ENCODE measurements around the gene RARG.

The RARG gene

DNA sequence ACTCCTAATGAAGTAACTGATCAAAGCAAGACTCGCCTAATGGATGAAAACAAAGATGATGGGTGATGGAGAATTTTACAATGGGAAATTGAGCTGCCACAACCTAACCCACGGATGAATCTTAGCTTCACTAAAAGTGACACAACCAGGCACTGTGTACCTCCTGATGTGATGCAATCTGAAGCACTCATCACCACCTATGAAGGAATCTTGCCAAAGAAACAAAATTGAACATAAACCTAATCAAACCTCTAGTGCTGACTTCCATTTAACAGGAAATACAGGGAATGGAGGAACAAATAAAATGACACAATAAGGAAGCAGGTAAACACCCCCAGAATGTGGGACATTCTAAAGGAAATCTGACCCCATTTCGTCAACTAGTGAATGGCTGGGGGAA, 13.3 kb upstream of the RARG start:
- in situ Hi-C loops (cut with HindIII; ENCODE audit: low sequenced_read_pairs): no loop called here

DNA sequence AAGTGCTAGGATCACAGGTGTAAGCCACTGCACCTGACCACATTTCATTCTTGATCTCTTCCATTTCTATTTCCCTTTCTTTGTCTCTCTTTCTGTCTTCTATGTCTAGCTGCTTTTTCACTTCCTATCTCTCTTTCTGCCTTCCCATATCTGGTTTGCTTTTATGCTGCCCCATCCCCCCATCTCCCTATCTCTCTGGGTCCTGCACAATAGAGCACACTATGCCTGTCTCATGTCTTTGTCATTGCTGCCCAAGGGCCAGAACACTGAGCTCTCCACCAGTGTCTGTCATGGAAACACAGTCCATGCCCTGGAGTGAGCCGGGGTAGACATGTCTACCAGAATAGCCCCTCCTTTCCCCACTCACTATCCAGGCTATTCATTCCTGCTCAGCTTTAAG, 12.3 kb upstream of the RARG start:
- in situ Hi-C loops (cut with HindIII; ENCODE audit: low sequenced_read_pairs): no loop called here

- in situ Hi-C loops (cut with HindIII; ENCODE audit: low sequenced_read_pairs): no loop called here
These were observed 9.8 kb upstream of the RARG start for GRCh38 chr12:53241623-53242412.

DNA sequence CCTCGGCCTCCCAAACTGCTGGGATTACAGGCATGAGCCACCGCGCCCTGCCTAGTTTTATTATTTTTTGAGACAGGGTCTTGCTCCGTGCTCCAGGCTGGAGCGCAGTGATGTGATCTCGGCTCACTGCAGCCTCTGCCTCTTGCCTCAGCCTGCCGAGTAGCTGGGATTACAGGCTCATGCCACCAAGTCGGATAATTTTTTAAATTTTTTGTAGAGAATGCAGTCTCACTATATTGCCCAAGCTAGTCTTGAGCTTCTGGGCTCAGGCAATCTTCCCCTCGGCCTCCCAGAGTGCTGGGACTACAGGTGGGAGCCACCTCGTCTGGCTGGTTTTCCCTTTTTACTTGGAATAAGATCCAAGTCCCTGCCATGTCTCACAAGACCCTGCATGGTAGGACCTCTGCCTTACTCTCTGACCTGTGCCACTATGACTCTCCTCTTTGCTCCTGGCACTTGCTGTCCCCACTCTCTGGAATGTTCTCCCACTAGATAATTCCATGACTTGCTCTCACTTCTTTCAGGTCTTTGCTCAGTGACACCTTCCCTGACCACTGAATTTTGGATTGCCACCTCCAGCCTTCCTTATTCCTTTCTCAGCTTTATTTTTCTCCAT, 7.7 kb upstream of the RARG start:
- in situ Hi-C loops (cut with HindIII; ENCODE audit: low sequenced_read_pairs): no loop called here

DNA sequence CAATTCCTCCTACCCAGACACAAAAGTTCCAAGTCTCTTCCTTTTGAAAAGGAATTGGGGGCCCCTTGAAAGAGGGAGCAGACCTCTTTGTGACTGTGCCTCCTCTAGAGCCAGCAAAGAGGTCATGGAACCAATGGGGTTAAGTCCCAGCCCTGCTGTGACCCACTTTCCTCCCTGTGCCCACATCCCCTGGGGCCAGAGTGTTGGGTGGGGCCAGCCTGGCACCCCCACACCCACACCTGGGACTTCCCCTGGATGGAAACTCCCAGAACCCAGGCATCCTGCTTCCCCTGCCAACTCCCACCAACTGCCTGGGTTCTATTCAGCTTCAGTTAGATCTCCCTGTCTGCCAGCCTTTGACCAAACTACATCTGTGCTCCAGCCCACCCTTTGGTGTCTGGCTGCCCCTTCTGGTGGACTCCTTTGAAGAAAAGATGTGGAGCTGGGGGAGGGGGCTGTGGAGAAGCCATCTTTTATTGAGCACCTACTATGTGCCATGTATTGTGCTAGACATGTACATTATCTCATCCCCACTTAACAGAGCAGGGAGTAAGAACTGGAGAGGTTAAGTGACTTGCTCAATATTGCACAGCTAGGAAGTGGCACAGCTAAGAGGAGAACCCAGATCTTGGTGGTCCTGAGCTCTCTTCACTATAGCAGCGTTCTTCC, 4.6 kb upstream of the RARG start:
- in situ Hi-C loops (cut with HindIII; ENCODE audit: low sequenced_read_pairs): no loop called here

- in situ Hi-C loops (cut with HindIII; ENCODE audit: low sequenced_read_pairs): no loop called here
These were observed 3.9 kb upstream of the RARG start for GRCh38 chr12:53235742-53236442.

DNA sequence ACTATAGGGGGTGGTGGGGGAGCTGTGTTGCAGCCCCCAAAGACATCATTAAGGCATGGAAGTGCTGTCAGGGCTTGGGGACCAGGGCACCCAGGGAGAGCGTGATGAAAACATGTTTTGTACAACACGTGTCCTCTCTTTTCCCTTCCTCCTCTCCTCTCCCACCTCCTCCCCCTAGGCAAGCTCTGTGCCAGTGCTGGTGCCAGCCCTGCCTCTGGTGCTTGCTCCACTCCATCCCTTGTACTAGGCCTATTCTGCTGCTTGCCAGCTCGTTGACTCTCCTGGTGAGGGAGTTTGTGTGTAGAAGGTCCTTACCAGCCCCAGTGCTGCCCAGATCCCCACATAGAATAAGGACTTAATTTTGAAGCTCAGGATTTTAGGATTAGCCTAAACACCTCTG, 3.2 kb upstream of the RARG start:
- in situ Hi-C loops (cut with HindIII; ENCODE audit: low sequenced_read_pairs): no loop called here

GRCh38 chr12:53234271-53234914, 2.4 kb upstream of the RARG start:
- in situ Hi-C loops (cut with HindIII; ENCODE audit: low sequenced_read_pairs): no loop called here

DNA sequence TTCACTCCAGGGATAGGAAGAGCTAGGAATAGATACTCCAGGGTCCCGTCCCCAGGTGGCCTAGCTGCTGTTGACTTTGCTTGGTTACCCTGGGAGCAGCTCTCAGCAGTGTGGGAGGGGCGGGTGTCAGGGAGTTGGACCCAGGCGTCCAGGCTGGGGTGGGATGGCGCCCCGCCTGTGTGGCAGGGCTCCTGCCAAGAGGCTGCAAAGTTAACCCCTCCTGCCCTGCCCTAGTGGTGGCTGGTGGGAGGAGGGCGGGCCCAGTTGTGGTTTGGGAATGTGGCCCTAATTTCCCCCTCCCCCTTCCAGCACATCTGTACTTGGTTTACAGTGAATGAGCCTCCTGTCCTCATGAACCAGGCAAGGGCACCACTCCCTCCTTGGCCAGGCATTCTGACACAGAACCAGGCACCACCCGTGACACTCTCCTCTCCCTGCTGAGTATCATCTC, 1.7 kb upstream of the RARG start:
- in situ Hi-C loops (cut with HindIII; ENCODE audit: low sequenced_read_pairs): no loop called here

- in situ Hi-C loops (cut with HindIII; ENCODE audit: low sequenced_read_pairs): no loop called here
These were observed 845 bp upstream of the RARG start for GRCh38 chr12:53232646-53233461.

DNA sequence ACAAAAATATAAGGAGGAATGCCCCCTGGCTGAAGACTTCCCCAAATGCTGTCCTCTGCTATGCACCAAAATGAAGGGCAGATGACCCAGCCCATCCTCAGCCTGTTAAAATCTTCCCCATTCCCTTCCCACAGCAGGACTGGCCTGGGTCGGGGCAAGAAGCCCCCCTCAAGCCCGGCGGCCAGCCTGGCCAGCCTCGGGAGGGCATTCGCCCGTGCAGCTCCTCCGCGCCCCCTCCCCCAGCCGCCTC, 413 bp downstream of the RARG start:
- in situ Hi-C loops (cut with HindIII; ENCODE audit: low sequenced_read_pairs): no loop called here

DNA sequence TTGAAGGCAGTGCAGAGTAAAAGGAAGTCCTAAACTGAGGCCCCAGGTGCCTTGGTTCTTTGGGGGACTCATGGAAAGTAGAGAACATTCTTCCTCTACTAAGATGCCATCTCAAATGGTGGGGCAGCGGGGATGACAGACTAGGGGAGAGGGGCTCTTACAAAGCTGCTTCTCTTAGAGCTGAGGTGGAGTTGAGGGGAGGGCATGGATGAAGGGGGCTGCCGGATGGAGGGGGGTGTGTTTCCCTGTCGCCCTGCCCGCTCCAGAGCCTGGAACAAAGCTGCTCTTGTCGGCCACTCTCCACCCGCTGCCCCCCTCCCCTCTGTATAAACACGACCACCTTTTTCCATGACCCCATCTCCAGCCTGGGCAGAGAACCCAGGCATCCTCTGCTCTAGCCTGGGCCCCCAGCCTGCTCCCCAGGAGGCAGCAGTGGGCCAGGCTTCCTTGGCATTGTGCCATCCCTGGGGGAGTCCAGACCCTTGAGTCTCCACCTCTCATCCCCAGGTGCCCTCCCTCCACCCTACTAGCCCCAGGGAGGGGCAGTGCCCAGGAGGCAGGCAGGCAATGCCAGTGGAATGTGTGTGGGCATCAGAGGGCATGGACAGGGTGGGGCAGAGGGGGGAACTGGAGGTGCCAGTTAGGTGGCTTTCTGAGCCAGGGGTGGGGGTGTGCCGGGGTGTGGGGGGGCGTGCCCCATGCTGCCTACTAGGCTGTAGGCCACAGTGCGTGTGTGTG, 1.7 kb downstream of the RARG start:
- in situ Hi-C loops (cut with HindIII; ENCODE audit: low sequenced_read_pairs): no loop called here

DNA sequence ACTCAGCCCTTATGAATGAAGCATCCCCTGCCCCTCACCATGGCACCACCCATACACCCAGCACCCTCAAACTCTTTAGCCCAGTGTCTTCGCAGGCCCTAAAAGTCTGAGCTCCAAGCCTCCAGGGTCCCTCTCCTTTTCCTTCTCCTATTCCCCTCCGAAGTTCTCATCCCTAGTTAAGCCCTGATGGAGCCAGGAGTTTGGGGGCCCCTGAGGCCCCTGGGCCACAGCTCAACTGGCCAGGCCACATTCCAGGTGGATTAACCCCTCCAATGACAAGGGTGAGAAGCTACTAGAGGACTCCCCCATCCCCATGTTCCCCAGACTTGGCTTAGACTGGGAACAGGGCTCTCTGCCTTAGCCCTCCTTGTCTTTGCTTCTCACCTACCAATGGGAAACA, 2.6 kb downstream of the RARG start:
- in situ Hi-C loops (cut with HindIII; ENCODE audit: low sequenced_read_pairs): no loop called here

DNA sequence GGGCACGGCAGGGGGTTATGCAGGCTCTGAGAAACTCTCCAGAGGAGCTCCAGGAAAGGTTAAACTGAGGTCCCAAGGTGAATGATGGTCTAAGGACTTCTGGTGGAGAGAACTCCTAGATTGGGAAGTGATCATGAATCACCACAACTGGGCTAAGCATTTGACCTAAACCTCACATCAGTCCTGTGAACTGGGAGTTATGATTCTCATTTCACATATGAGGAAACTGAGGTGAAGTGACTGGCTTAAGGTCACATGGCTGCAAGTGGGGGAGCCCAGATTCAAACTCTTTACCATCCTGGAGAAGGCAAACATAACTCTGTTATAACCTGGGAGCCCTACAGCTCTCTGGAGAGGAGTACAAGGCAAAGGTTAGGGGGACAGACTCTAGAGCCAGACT, 4.2 kb downstream of the RARG start:
- in situ Hi-C loops (cut with HindIII; ENCODE audit: low sequenced_read_pairs): no loop called here

DNA sequence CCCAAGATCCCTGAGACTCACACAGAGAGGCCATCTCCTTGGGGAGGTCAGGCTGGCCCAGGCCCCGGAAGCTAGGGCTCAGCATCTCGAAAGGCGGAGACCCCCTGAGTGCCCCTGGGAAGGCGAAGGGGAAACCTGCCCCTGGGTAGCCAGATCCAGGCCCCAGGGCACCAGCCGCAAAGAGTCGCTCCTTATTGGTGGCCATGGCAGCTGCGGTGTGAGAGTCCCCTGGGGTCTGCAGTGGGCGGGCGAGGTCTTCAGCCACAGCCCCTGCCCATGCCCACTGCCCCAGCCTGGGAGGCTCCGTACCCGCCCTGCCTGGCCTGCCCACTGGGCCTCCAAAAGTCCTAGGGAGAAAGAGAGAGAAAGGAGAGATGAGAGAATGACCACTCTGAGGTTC, 4.7 kb downstream of the RARG start:
- in situ Hi-C loops (cut with HindIII; ENCODE audit: low sequenced_read_pairs): no loop called here

DNA sequence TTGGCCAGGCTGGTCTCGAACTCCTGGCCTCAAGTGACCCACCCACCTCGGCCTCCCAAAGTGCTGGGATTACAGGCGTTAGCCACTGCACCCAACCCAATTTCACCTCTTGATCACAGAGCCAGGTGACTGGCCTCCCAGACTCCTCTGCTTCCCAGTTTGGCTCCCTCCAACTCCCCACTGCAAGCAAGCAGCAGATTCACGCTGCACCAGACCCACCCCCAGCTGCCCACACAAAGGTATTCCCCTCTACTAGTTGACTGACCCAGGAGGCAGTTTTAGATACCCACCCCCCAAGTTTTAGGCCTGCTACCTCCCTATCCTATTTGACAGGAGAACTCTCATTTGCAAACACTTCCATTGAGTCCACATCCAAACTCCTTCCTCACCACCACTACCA, 5.2 kb downstream of the RARG start:
- in situ Hi-C loops (cut with HindIII; ENCODE audit: low sequenced_read_pairs): no loop called here

- in situ Hi-C loops (cut with HindIII; ENCODE audit: low sequenced_read_pairs): no loop called here
These were observed 6.2 kb downstream of the RARG start for GRCh38 chr12:53225635-53226424.

DNA sequence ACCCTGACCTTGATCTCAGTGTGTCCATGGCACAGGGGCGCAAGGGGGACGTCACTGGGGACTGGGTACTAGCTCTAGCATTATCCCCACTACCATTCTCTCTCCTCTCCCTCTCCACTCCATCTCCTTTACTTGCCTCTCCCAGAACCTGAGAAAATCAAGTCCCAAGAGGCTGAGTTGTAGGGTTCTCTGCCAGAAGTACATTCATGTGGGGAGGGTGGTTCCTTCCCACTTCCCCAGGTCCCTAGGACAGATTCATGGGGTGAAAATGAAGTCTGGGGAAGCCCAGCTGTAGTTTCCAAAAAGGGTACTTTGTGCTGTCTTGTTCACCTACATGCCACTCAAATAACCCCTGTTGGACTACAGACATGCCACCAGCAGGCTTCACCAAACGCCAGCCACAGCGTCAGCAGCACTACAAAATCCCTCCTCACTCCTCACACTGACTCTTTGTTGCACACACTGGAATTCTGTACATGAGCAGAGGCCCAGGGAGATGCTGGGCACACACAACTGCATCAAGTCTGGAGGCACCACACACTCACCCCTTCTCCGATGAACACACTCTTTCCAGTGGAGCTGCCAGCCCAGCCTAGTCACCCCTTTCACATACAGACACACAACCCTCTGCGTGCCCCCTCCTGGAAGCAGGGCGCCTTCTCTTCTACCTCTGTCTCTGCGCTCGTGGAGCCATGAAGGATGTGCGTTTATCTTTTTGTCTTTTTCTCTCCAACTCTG, 6.9 kb downstream of the RARG start:
- in situ Hi-C loops (cut with HindIII; ENCODE audit: low sequenced_read_pairs): no loop called here

Measured in DLD1 (cell line).